Measurements from ENCODE around the gene APOF.
"Not testable (repeated sequence)": the region's sequence is repeated elsewhere in the genome, so short reads cannot be mapped to it uniquely, and the experiment has no call there.

The APOF gene

GRCh38 chr12:56399466-56399865, 36.8 kb upstream of the APOF start:
- H3K4me1 ChIP-seq (ENCODE audit: control insufficient read depth, insufficient read depth, low read depth, low read length); H2AFZ ChIP-seq (ENCODE audit: low read depth, low read length); H3K27ac ChIP-seq (ENCODE audit: low read length, poor library complexity, severe bottlenecking); H3K9ac ChIP-seq (ENCODE audit: low read length); H2BK120ac ChIP-seq (ENCODE audit: low read depth, low read length); H2AK5ac ChIP-seq (ENCODE audit: low read length, severe bottlenecking); H3K27me3 ChIP-seq (ENCODE audit: control insufficient read depth in 1 of 2, insufficient read depth in 1 of 2, low read length in 2 of 2); H3K79me1 ChIP-seq (replicated peaks; ENCODE audit: low read length, poor library complexity, severe bottlenecking); H3K36me3 ChIP-seq (ENCODE audit: control insufficient read depth in 1 of 2, insufficient read depth in 2 of 2, low read depth in 1 of 2, low read length in 2 of 2); H4K8ac ChIP-seq (ENCODE audit: low read length); H3K4ac ChIP-seq (ENCODE audit: low read depth in 1 of 2, low read length in 2 of 2); DNase-seq; H3K4me3 ChIP-seq (ENCODE audit: insufficient read depth in 1 of 2, low read depth in 1 of 2, low read length in 2 of 2); H2BK12ac ChIP-seq (ENCODE audit: low read length in 2 of 2); H2BK5ac ChIP-seq (ENCODE audit: low read depth, low read length, poor library complexity, severe bottlenecking); H3K18ac ChIP-seq (ENCODE audit: low read depth in 1 of 2, low read length in 2 of 2); H3K23ac ChIP-seq (ENCODE audit: low read length in 2 of 2); H3K14ac ChIP-seq (ENCODE audit: low read length in 2 of 2); H4K91ac ChIP-seq (ENCODE audit: low read length); H3K4me2 ChIP-seq (ENCODE audit: low read length, poor library complexity, severe bottlenecking); H2BK15ac ChIP-seq (ENCODE audit: low read depth, poor library complexity, severe bottlenecking): not testable (repeated sequence)
- 89% methylated on average over 3 of the region's 3 CpGs for WGBS
- peaks cover 13% of the 10 kb centered on the region for H3K9me3 ChIP-seq (ENCODE audit: control insufficient read depth, low read length)

DNA sequence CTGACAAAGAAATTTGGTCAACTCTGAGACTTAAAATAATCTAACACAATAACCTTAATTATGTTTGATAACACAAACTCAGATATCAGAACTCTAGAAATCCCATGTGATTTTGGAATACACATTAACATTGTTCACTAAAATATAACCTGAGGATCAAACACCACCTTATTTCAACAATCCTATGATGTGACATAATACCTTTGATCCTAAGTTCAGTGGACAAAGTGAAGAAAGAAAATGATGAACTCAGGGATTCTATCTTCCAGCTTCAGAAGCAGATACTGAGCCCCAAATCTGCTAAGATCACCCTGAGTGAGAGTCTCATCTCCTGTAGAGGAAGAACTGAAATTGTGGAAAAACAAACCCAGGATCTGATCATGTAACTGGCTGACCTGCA, 35.7 kb upstream of the APOF start:
- no peak overlapping the region for H2BK12ac ChIP-seq (ENCODE audit: low read length in 2 of 2)
- H3K4me3 ChIP-seq (ENCODE audit: insufficient read depth in 1 of 2, low read depth in 1 of 2, low read length in 2 of 2): no peak overlapping the region
- H3K27ac ChIP-seq (ENCODE audit: low read length, poor library complexity, severe bottlenecking): no peak overlapping the region
- H3K4me2 ChIP-seq (ENCODE audit: low read length, poor library complexity, severe bottlenecking): no peak overlapping the region
- no peak overlapping the region for H2BK15ac ChIP-seq (ENCODE audit: low read depth, poor library complexity, severe bottlenecking)
- no peak overlapping the region for H3K14ac ChIP-seq (ENCODE audit: low read length in 2 of 2)
- H3K4ac ChIP-seq (ENCODE audit: low read depth in 1 of 2, low read length in 2 of 2): no peak overlapping the region
- H3K36me3 ChIP-seq (ENCODE audit: control insufficient read depth in 1 of 2, insufficient read depth in 2 of 2, low read depth in 1 of 2, low read length in 2 of 2): no peaks in the 10 kb centered on the region
- H3K4me1 ChIP-seq (ENCODE audit: control insufficient read depth, insufficient read depth, low read depth, low read length): no peaks in the 10 kb centered on the region
- no peaks in the 10 kb centered on the region for H3K79me1 ChIP-seq (replicated peaks; ENCODE audit: low read length, poor library complexity, severe bottlenecking)
- H2AFZ ChIP-seq (ENCODE audit: low read depth, low read length): no peak overlapping the region
- peaks cover 13% of the 10 kb centered on the region for H3K9me3 ChIP-seq (ENCODE audit: control insufficient read depth, low read length)
- no peak overlapping the region for H2BK5ac ChIP-seq (ENCODE audit: low read depth, low read length, poor library complexity, severe bottlenecking)
- no peaks in the 10 kb centered on the region for H3K27me3 ChIP-seq (ENCODE audit: control insufficient read depth in 1 of 2, insufficient read depth in 1 of 2, low read length in 2 of 2)
- DNase-seq: no peak
- no peak overlapping the region for H2BK120ac ChIP-seq (ENCODE audit: low read depth, low read length)
- H4K8ac ChIP-seq (ENCODE audit: low read length): no peak overlapping the region
- H3K23ac ChIP-seq (ENCODE audit: low read length in 2 of 2): no peak overlapping the region
- H3K18ac ChIP-seq (ENCODE audit: low read depth in 1 of 2, low read length in 2 of 2): no peak overlapping the region
- H2AK5ac ChIP-seq (ENCODE audit: low read length, severe bottlenecking): no peak overlapping the region
- H3K9ac ChIP-seq (ENCODE audit: low read length): no peak overlapping the region
- H4K91ac ChIP-seq (ENCODE audit: low read length): no peak overlapping the region

DNA sequence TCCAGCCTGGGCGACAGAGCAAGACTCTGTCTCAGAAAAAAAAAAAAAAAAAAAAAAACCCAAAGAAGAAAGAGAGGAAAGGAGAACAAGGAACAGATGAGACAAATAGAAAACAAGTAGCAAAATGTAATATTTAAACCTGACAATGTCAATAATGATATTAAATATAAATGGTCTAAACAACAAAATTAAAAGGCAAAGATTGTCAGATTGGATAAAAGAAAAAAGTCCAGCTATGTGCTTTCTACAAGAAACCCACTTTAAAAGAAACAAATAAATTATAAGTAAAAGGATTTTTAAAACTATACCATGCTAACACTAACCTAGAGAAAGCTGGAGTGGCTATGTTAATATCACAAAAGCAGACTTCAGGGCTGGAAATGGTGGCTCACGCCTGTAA, 29.7 kb upstream of the APOF start:
- H3K23ac ChIP-seq (ENCODE audit: low read length in 2 of 2): no peak overlapping the region
- H3K27ac ChIP-seq (ENCODE audit: low read length, poor library complexity, severe bottlenecking): no peak overlapping the region
- H2BK15ac ChIP-seq (ENCODE audit: low read depth, poor library complexity, severe bottlenecking): no peak overlapping the region
- H2BK12ac ChIP-seq (ENCODE audit: low read length in 2 of 2): no peak overlapping the region
- no peaks in the 10 kb centered on the region for H3K4me1 ChIP-seq (ENCODE audit: control insufficient read depth, insufficient read depth, low read depth, low read length)
- no peak overlapping the region for H4K8ac ChIP-seq (ENCODE audit: low read length)
- H3K4ac ChIP-seq (ENCODE audit: low read depth in 1 of 2, low read length in 2 of 2): no peak overlapping the region
- H2AFZ ChIP-seq (ENCODE audit: low read depth, low read length): no peak overlapping the region
- H3K27me3 ChIP-seq (ENCODE audit: control insufficient read depth in 1 of 2, insufficient read depth in 1 of 2, low read length in 2 of 2): no peaks in the 10 kb centered on the region
- no peaks in the 10 kb centered on the region for H3K79me1 ChIP-seq (replicated peaks; ENCODE audit: low read length, poor library complexity, severe bottlenecking)
- no peak for DNase-seq
- 100% methylated on average over 1 of the region's 2 CpGs for WGBS
- no peaks in the 10 kb centered on the region for H3K36me3 ChIP-seq (ENCODE audit: control insufficient read depth in 1 of 2, insufficient read depth in 2 of 2, low read depth in 1 of 2, low read length in 2 of 2)
- no peak overlapping the region for H2BK5ac ChIP-seq (ENCODE audit: low read depth, low read length, poor library complexity, severe bottlenecking)
- H3K14ac ChIP-seq (ENCODE audit: low read length in 2 of 2): no peak overlapping the region
- H4K91ac ChIP-seq (ENCODE audit: low read length): no peak overlapping the region
- H2BK120ac ChIP-seq (ENCODE audit: low read depth, low read length): no peak overlapping the region
- no peak overlapping the region for H3K4me2 ChIP-seq (ENCODE audit: low read length, poor library complexity, severe bottlenecking)
- no peak overlapping the region for H3K9ac ChIP-seq (ENCODE audit: low read length)
- no peak overlapping the region for H3K18ac ChIP-seq (ENCODE audit: low read depth in 1 of 2, low read length in 2 of 2)
- no peak overlapping the region for H2AK5ac ChIP-seq (ENCODE audit: low read length, severe bottlenecking)
- H3K4me3 ChIP-seq (ENCODE audit: insufficient read depth in 1 of 2, low read depth in 1 of 2, low read length in 2 of 2): no peak overlapping the region
- no peaks in the 10 kb centered on the region for H3K9me3 ChIP-seq (ENCODE audit: control insufficient read depth, low read length)

DNA sequence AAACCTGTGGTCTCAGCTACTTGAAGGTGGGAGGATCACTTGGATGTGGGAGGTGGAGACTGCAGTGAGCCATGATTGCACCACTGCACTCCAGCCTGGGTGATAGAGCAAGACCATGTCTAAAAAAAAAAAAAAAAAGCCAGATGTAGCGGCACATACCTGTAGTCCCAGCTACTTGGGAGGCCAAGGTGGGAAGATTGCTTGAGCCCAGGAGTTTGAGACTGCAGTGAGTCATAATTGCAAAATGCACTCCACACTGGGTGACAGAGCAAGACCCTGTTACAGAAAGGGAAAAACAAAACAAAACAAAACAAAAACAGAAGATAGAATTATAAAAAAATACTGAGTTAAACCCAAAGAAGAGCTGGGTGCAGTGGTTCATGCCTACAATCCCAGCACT, 29.1 kb upstream of the APOF start:
- no peak overlapping the region for H3K18ac ChIP-seq (ENCODE audit: low read depth in 1 of 2, low read length in 2 of 2)
- no peak overlapping the region for H3K4me2 ChIP-seq (ENCODE audit: low read length, poor library complexity, severe bottlenecking)
- H3K4me1 ChIP-seq (ENCODE audit: control insufficient read depth, insufficient read depth, low read depth, low read length): no peaks in the 10 kb centered on the region
- no peak overlapping the region for H3K23ac ChIP-seq (ENCODE audit: low read length in 2 of 2)
- H3K36me3 ChIP-seq (ENCODE audit: control insufficient read depth in 1 of 2, insufficient read depth in 2 of 2, low read depth in 1 of 2, low read length in 2 of 2): no peaks in the 10 kb centered on the region
- no peak overlapping the region for H2AK5ac ChIP-seq (ENCODE audit: low read length, severe bottlenecking)
- no peak overlapping the region for H3K27ac ChIP-seq (ENCODE audit: low read length, poor library complexity, severe bottlenecking)
- no peak overlapping the region for H3K9ac ChIP-seq (ENCODE audit: low read length)
- H3K79me1 ChIP-seq (replicated peaks; ENCODE audit: low read length, poor library complexity, severe bottlenecking): no peaks in the 10 kb centered on the region
- WGBS: 60% methylated on average over 1 of the region's 1 CpG
- no peak overlapping the region for H3K14ac ChIP-seq (ENCODE audit: low read length in 2 of 2)
- H2BK15ac ChIP-seq (ENCODE audit: low read depth, poor library complexity, severe bottlenecking): no peak overlapping the region
- H2BK12ac ChIP-seq (ENCODE audit: low read length in 2 of 2): no peak overlapping the region
- no peak overlapping the region for H4K8ac ChIP-seq (ENCODE audit: low read length)
- no peaks in the 10 kb centered on the region for H3K9me3 ChIP-seq (ENCODE audit: control insufficient read depth, low read length)
- H2AFZ ChIP-seq (ENCODE audit: low read depth, low read length): no peak overlapping the region
- H3K4ac ChIP-seq (ENCODE audit: low read depth in 1 of 2, low read length in 2 of 2): no peak overlapping the region
- no peak for DNase-seq
- no peaks in the 10 kb centered on the region for H3K27me3 ChIP-seq (ENCODE audit: control insufficient read depth in 1 of 2, insufficient read depth in 1 of 2, low read length in 2 of 2)
- H2BK5ac ChIP-seq (ENCODE audit: low read depth, low read length, poor library complexity, severe bottlenecking): no peak overlapping the region
- H3K4me3 ChIP-seq (ENCODE audit: insufficient read depth in 1 of 2, low read depth in 1 of 2, low read length in 2 of 2): no peak overlapping the region
- H2BK120ac ChIP-seq (ENCODE audit: low read depth, low read length): no peak overlapping the region
- no peak overlapping the region for H4K91ac ChIP-seq (ENCODE audit: low read length)

All from mesenchymal stem cell (in vitro differentiated cells and primary cell).